Suprapubic skin (tissue), 4 donors: ENCODE measurements around the gene CARHSP1. TPM values are rescaled to one million over a fixed set of nuclear protein-coding genes. Genes with fewer than 3 reads are reported as not detected.
"Not testable (repeated sequence)": the region's sequence is repeated elsewhere in the genome, so short reads cannot be mapped to it uniquely, and the experiment has no call there.

Experiments used
- DNase-seq, 2 donors: peaks; one replicate each; pipeline ENCODE4 v3.0.0-alpha.2; 2019; ENCODE audit warnings: low spot score in 2 of 2
- H3K27ac ChIP-seq: fragments of 200-600 bp; sonication (generic); one replicate; pipeline ENCODE4 v1.5.1; 2019
- H3K27me3 ChIP-seq: fragments of 200-600 bp; sonication (generic); one replicate; pipeline ENCODE4 v1.5.1; 2019
- H3K36me3 ChIP-seq: fragments of 200-600 bp; sonication (generic); one replicate; pipeline ENCODE4 v1.5.1; 2019
- H3K4me1 ChIP-seq: fragments of 200-600 bp; sonication (generic); one replicate; pipeline ENCODE4 v1.5.1; 2019
- H3K4me3 ChIP-seq: fragments of 200-600 bp; sonication (generic); one replicate; pipeline ENCODE4 v1.5.1; 2019; ENCODE audit warnings: mild to moderate bottlenecking
- H3K9me3 ChIP-seq: fragments of 200-600 bp; sonication (generic); one replicate; pipeline ENCODE4 v1.5.1; 2019
- CTCF ChIP-seq, 2 donors: fragments of 200-600 bp in 1 of 2; fragments of 450-650 bp in 1 of 2; sonication (generic) in 1 of 2; IDR thresholded peaks; one replicate each; pipeline ENCODE4 v1.5.1; 2016 to 2019; ENCODE audit warnings: antibody characterized with exemption in 2 of 2, mild to moderate bottlenecking in 1 of 2, moderate library complexity in 1 of 2
- EP300 ChIP-seq: sonication (generic); formaldehyde crosslinking; IDR thresholded peaks from one replicate; pipeline ENCODE4 v1.6.1; 2017; ENCODE audit warnings: antibody characterized with exemption
- POLR2A ChIP-seq, 2 donors: fragments of 450-650 bp; IDR thresholded peaks; one replicate each; pipeline ENCODE4 v1.6.1; 2017; ENCODE audit warnings: antibody characterized with exemption in 2 of 2, mild to moderate bottlenecking in 2 of 2, moderate library complexity in 2 of 2
- POLR2AphosphoS5 ChIP-seq, 3 donors: sonication (generic); formaldehyde crosslinking; IDR thresholded peaks; one replicate each; pipeline ENCODE4 v1.6.1; 2017; ENCODE audit warnings: antibody characterized with exemption in 3 of 3
- WGBS: methylation state at CpG from one replicate; pipeline ENCODE4 v1.1.5; 2018; 5-methylcytosine and 5-hydroxymethylcytosine counted together
- total RNA-seq, 4 donors: library from RNA; depleted of rRNA; stranded (reverse); fragments of >200 nt; gene quantifications; one replicate each; pipeline ENCODE4 v1.1.0, GENCODE V29; 2016

CARHSP1 gene
- total RNA-seq, 4 donors from 2014 or later = 32.7 to 60.8 (median 41.5) TPM

GRCh38 chr16:8874388-8874787 lies 5.6 kb upstream of the CARHSP1 start:
- Histone ChIP-seq H3K27me3 (no peaks in the 10 kb centered on the region), H3K9me3 (no peaks in the 10 kb centered on the region), H3K4me3 (no peak overlapping the region), H3K36me3 (no peaks in the 10 kb centered on the region), H3K27ac (no peak overlapping the region), H3K4me1 (peaks cover 23% of the 10 kb centered on the region)
- TF ChIP-seq CTCF (IDR thresholded peaks at IDR 0.05) = no peak
- no peak for DNase-seq
- 40% methylated on average over 6 of the region's 6 CpGs for WGBS

GRCh38 chr16:8873866-8874195 lies 5.0 kb upstream of the CARHSP1 start:
- H3K4me1 ChIP-seq = peaks cover 27% of the 10 kb centered on the region
- H3K36me3 ChIP-seq, DNase-seq, H3K27me3 ChIP-seq, H3K4me3 ChIP-seq, H3K27ac ChIP-seq, H3K9me3 ChIP-seq: not testable (repeated sequence)
- 95% methylated on average over 7 of the region's 7 CpGs for WGBS

DNA sequence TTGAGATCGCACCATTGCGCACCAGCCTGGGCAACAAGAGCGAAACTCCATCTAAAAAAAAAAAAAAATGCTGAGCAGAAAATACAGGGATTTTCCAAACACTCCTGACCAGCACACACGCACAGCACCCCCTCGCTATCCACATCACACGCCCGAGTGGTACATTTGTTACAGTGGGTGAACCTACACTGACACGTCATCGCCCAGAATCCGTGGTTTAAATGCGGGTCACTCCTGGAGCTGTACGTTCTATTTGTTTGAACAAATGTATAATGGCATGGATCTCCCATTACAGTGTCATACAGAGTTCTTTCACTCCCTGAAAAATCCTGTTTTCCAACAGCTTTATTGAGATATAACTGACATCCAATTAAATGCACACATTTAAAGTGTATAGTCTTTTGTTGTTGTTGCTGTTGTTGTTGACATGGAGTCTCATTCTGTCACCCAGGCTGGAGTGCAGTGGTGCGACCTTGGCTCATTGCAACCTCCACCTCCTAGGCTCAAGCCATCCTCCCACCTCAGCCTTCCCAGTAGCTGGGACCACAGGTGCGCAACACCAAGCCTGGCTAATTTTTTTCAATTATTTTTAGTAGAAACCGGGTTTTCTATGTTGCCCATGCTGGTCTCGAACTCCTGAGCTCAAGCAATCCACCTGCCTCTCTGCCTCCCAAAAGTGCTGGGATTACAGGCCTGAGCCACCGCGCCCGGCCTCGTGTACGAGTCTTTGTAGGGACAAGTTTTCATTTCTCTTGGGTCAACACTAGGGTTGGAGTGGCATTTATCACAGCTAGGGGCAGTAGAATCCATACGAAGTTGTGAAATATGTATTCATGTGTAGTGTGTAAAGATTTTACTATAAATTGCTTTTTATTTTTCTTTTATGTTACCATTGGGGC lies 4.4 kb upstream of the CARHSP1 start:
- Histone ChIP-seq H3K4me1 (peaks cover 23% of the 10 kb centered on the region), H3K4me3 (no peak overlapping the region), H3K27ac (no peak overlapping the region), H3K27me3 (no peaks in the 10 kb centered on the region), H3K36me3 (no peaks in the 10 kb centered on the region), H3K9me3 (no peaks in the 10 kb centered on the region)
- 89% methylated on average over 22 of the region's 22 CpGs for WGBS
- DNase-seq = no peak
- TF ChIP-seq POLR2AphosphoS5 (IDR thresholded peaks at IDR 0.05) = no peak
- no peak for TF ChIP-seq EP300
- no peak for TF ChIP-seq CTCF (IDR thresholded peaks at IDR 0.05)
- TF ChIP-seq POLR2A (IDR thresholded peaks at IDR 0.05) = no peak

GRCh38 chr16:8872071-8872470 lies 3.3 kb upstream of the CARHSP1 start:
- TF ChIP-seq EP300 (no peak), CTCF (IDR thresholded peaks at IDR 0.05) (no peak), POLR2AphosphoS5 (IDR thresholded peaks at IDR 0.05) (no peak), POLR2A (IDR thresholded peaks at IDR 0.05) (no peak)
- no peaks in the 10 kb centered on the region for H3K9me3 ChIP-seq
- no peaks in the 10 kb centered on the region for H3K27me3 ChIP-seq
- H3K4me3 ChIP-seq = no peak overlapping the region
- DNase-seq = no peak
- WGBS = 94% methylated on average over 5 of the region's 5 CpGs
- H3K4me1 ChIP-seq = peaks cover 31% of the 10 kb centered on the region
- H3K36me3 ChIP-seq = no peaks in the 10 kb centered on the region
- H3K27ac ChIP-seq = no peak overlapping the region

DNA sequence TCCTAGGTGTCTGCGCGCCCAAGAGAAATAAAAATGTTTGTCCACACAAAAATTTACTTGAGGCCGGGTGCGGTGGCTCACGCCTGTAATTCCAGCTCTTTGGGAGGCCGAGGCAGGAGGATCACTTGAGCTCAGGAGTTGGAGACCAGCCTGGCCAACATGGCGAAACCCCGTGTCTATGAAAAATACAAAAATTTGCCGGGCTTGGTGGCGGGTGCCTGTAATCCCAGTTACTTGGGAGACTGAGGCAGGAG lies 1.1 kb upstream of the CARHSP1 start:
- not testable (repeated sequence) for H3K9me3 ChIP-seq, H3K27ac ChIP-seq, DNase-seq, H3K36me3 ChIP-seq, H3K27me3 ChIP-seq, H3K4me3 ChIP-seq
- WGBS = 97% methylated on average over 10 of the region's 10 CpGs
- H3K4me1 ChIP-seq = peaks cover 50% of the 10 kb centered on the region

DNA sequence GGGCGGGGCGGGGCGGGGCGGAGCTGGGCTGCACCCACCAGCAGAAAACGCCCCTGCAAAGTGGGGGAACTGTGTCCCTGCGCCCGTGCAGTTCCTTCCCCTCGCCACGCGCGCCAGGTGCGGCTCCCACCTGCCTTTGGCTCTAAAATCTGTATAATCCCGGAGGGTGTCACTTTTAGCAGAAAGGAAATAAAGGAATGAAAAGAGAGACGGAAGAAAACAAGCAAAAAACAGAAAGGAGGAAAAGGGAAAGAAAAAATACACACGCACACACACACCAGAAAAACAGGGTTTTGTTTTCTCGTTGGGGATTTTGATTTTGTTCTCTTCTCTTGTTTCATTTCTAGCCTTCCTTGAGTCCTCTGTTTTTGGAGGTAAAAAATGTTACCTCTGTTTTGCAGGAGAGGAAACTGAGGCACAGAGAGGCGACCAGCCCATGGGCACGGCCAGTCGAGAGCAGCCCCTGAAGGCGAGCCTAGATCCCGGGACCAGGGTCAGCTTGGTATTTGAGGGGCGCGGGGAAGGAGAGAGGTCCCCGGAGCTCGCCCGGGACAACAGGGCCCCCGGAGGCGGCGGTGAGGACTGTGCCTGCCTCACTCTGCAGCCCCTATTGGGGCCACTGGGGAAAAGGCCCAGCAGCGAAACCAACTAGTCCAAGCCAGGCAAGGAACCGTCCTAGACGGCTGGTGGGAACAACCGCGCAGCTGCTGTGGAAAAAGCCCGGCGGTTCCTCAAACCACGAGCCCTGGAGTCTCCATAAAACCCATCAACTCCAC lies 594 bp upstream of the CARHSP1 start:
- no peak for DNase-seq

More for the DNA sequence above, 594 bp upstream of the CARHSP1 start:
- WGBS = 37% methylated on average over 37 of the region's 37 CpGs
- TF ChIP-seq POLR2AphosphoS5 (IDR thresholded peaks at IDR 0.05) (no peak), CTCF (IDR thresholded peaks at IDR 0.05) (no peak), EP300 (no peak), POLR2A (IDR thresholded peaks at IDR 0.05) (no peak)
- peak overlapping the region; percentile 74 for H3K4me3 ChIP-seq
- no peaks in the 10 kb centered on the region for H3K9me3 ChIP-seq
- H3K27ac ChIP-seq = peak overlapping the region; percentile 61
- peaks cover 56% of the 10 kb centered on the region for H3K4me1 ChIP-seq
- H3K36me3 ChIP-seq = no peaks in the 10 kb centered on the region
- H3K27me3 ChIP-seq = no peaks in the 10 kb centered on the region
